HepG2 (cell line): ENCODE measurements around the gene ABCC3. TPM values are rescaled to one million over a fixed set of nuclear protein-coding genes. Genes with fewer than 3 reads are reported as not detected.

Experiments used
- ESRRA ChIP-seq: sonication (generic); formaldehyde crosslinking; IDR thresholded peaks from 2 replicates; pipeline ENCODE4 v1.5.1; 2020; ENCODE audit warnings: mild to moderate bottlenecking, low read depth, missing genetic modification reagents
- HMG20B ChIP-seq: conservative IDR thresholded peaks from 2 replicates; pipeline ENCODE4 v1.6.1; 2016; ENCODE audit warnings: missing genetic modification reagents, missing compliant biosample characterization
- JUND ChIP-seq: sonication (generic); formaldehyde crosslinking; IDR thresholded peaks from 2 replicates; pipeline ENCODE4 v1.8.0; 2022; ENCODE audit warnings: mild to moderate bottlenecking, missing genetic modification reagents
- NKX3-1 ChIP-seq: sonication (generic); formaldehyde crosslinking; IDR thresholded peaks from 2 replicates; pipeline ENCODE4 v1.5.0; 2020; ENCODE audit warnings: missing genetic modification reagents
- POGZ ChIP-seq: sonication (generic); formaldehyde crosslinking; IDR thresholded peaks from 2 replicates; pipeline ENCODE4 v1.4.0; 2020; ENCODE audit warnings: mild to moderate bottlenecking, missing genetic modification reagents
- RAD21 ChIP-seq: fragments of 450-650 bp; formaldehyde crosslinking; IDR thresholded peaks from 2 replicates; pipeline ENCODE4 v1.5.0; 2020; ENCODE audit warnings: mild to moderate bottlenecking
- RFX3 ChIP-seq: IDR thresholded peaks from 2 replicates; pipeline ENCODE4 v1.6.1; 2016; ENCODE audit warnings: missing biosample characterization, missing genetic modification reagents
- SP5 ChIP-seq: IDR thresholded peaks from 2 replicates; pipeline ENCODE4 v1.6.1; 2016; ENCODE audit warnings: low read depth, borderline replicate concordance
- TBL1XR1 ChIP-seq: fragments of 150-350 bp; IDR thresholded peaks from 2 replicates; pipeline ENCODE4 v1.6.1; 2014; ENCODE audit warnings: borderline replicate concordance, low read length; ENCODE audit not compliant: partially characterized antibody
- TCF7L2 ChIP-seq: IDR thresholded peaks from 2 replicates; pipeline ENCODE4 v1.6.1; 2011; ENCODE audit warnings: mild to moderate bottlenecking, low read depth, low read length, moderate library complexity
- ZNF367 ChIP-seq: sonication (generic); formaldehyde crosslinking; IDR thresholded peaks from 2 replicates; pipeline ENCODE4 v1.4.0; 2020; ENCODE audit warnings: missing genetic modification reagents, borderline replicate concordance
- ZNF460 ChIP-seq: sonication (generic); formaldehyde crosslinking; IDR thresholded peaks from 2 replicates; pipeline ENCODE4 v1.5.1; 2020; ENCODE audit warnings: missing genetic modification reagents, mild to moderate bottlenecking, borderline replicate concordance
- ZNF546 ChIP-seq: sonication (generic); formaldehyde crosslinking; conservative IDR thresholded peaks from 2 replicates; pipeline ENCODE4 v1.8.1; 2023; ENCODE audit warnings: mild to moderate bottlenecking, missing genetic modification reagents
- ZNF75D ChIP-seq: sonication (generic); formaldehyde crosslinking; IDR thresholded peaks from 2 replicates; pipeline ENCODE4 v1.8.1; 2023; ENCODE audit warnings: missing genetic modification reagents, mild to moderate bottlenecking, borderline replicate concordance
- polyA plus RNA-seq, 8 experiments: library from polyadenylated mRNA; depleted of rRNA in 3 of 8; stranded (reverse) in 7 of 8; unstranded in 1 of 8; fragments of >200 nt; fragmentation: Illumina TruSeq in 4 of 8; extraction: Trizol in 4 of 8; gene quantifications; 2 replicates each; pipeline versions ENCODE4 v1.2.1 to v1.2.3, GENCODE V29; 2011 to 2016; ENCODE audit warnings: low read depth in 4 of 8, missing spikeins in 1 of 8, mixed read lengths in 1 of 8; ENCODE audit not compliant: insufficient read depth in 1 of 8
- total RNA-seq, 5 experiments: library from RNA; depleted of rRNA; stranded (reverse); fragments of >200 nt; fragmentation: Illumina TruSeq; extraction: Trizol; gene quantifications; 2 replicates each; pipeline ENCODE4 v1.2.3, GENCODE V29; 2016; ENCODE audit warnings: low read depth in 1 of 5
- TF ChIP-seq, protein P1 (sequence below): sonication (generic); formaldehyde crosslinking; IDR thresholded peaks from 2 replicates; pipeline ENCODE4 v1.4.0; 2020; ENCODE audit warnings: missing genetic modification reagents, borderline replicate concordance
- TF ChIP-seq, protein P2 (sequence below): sonication (generic); formaldehyde crosslinking; IDR thresholded peaks from 2 replicates; pipeline ENCODE4 v1.4.0; 2020; ENCODE audit warnings: missing genetic modification reagents
- TF ChIP-seq, protein P3 (sequence below): fragments of 450-650 bp; IDR thresholded peaks from 2 replicates; pipeline ENCODE4 v1.6.1; 2017; ENCODE audit warnings: mild to moderate bottlenecking
- TF ChIP-seq, protein P4 (sequence below): sonication (generic); formaldehyde crosslinking; IDR thresholded peaks from 2 replicates; pipeline ENCODE4 v1.5.1; 2020; ENCODE audit warnings: mild to moderate bottlenecking, missing genetic modification reagents, borderline replicate concordance

Gene ABCC3
- total and polyA plus RNA-seq, 2 of the 13 experiments (the other 11 are each of a cell fraction or from before 2014, with no cell fraction given), result 25.2 to 50.7 TPM

DNA sequence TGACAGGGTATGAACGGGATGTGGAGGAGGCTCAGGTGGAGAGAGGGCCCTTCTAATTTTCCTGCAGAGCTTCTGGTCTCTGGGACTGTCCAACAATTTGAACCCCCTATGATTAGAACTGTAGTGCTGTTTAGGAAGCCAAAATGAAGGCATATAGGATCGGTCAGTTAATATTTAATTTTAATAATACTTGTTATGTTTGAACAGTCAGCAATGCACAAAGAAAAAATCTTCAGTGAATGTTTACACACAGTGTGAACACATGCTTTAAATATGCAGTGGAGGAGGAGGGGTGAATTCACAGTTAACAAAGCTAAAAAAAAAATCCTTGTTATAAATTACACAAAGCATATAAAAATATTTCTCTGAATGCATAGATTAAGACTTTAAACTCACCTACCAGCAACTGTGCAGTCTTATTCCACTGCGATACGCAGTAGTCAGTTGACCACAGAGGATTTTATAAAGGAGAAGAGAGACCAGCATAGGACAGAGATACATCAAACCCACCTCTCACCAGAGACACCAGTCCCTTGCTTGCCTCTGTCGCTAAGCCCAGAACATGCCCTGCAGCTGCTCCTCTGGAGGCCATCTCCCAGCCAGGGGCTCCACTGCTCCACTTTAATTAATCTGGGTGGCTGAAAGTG lies 58.5 kb downstream of the ABCC3 start (continued):
- TF ChIP-seq ESRRA (CRISPR knock-in tag) (no peak), ZNF460 (CRISPR knock-in tag) (no peak), ZNF546 (CRISPR knock-in tag) (no peak), NKX3-1 (CRISPR knock-in tag) (no peak), JUND (CRISPR knock-in tag) (0 out of 2 replicates have a peak, but pooled peaks have one; percentile 37), TBL1XR1 (peak; percentile 60), HMG20B (0 out of 2 replicates have a peak, but pooled peaks have one; percentile 37), ZNF367 (CRISPR knock-in tag) (no peak), RAD21 (CRISPR knock-in tag) (peak; percentile 50; the same call in 1 of the 2 replicates), SP5 (CRISPR knock-in tag) (peak; percentile 49; the same call in 1 of the 2 replicates), POGZ (CRISPR knock-in tag) (no peak), ZNF75D (CRISPR knock-in tag) (no peak), RFX3 (CRISPR knock-in tag) (no peak), TCF7L2 (0 out of 2 replicates have a peak, but pooled peaks have one; percentile 21)
- TF ChIP-seq, protein P1, sequence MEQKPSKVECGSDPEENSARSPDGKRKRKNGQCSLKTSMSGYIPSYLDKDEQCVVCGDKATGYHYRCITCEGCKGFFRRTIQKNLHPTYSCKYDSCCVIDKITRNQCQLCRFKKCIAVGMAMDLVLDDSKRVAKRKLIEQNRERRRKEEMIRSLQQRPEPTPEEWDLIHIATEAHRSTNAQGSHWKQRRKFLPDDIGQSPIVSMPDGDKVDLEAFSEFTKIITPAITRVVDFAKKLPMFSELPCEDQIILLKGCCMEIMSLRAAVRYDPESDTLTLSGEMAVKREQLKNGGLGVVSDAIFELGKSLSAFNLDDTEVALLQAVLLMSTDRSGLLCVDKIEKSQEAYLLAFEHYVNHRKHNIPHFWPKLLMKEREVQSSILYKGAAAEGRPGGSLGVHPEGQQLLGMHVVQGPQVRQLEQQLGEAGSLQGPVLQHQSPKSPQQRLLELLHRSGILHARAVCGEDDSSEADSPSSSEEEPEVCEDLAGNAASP (CRISPR knock-in tag), result peak; percentile 39; the same call in 1 of the 2 replicates
- TF ChIP-seq, protein P2, sequence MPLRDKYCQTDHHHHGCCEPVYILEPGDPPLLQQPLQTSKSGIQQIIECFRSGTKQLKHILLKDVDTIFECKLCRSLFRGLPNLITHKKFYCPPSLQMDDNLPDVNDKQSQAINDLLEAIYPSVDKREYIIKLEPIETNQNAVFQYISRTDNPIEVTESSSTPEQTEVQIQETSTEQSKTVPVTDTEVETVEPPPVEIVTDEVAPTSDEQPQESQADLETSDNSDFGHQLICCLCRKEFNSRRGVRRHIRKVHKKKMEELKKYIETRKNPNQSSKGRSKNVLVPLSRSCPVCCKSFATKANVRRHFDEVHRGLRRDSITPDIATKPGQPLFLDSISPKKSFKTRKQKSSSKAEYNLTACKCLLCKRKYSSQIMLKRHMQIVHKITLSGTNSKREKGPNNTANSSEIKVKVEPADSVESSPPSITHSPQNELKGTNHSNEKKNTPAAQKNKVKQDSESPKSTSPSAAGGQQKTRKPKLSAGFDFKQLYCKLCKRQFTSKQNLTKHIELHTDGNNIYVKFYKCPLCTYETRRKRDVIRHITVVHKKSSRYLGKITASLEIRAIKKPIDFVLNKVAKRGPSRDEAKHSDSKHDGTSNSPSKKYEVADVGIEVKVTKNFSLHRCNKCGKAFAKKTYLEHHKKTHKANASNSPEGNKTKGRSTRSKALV (CRISPR knock-in tag), result no peak
- TF ChIP-seq, protein P3, sequence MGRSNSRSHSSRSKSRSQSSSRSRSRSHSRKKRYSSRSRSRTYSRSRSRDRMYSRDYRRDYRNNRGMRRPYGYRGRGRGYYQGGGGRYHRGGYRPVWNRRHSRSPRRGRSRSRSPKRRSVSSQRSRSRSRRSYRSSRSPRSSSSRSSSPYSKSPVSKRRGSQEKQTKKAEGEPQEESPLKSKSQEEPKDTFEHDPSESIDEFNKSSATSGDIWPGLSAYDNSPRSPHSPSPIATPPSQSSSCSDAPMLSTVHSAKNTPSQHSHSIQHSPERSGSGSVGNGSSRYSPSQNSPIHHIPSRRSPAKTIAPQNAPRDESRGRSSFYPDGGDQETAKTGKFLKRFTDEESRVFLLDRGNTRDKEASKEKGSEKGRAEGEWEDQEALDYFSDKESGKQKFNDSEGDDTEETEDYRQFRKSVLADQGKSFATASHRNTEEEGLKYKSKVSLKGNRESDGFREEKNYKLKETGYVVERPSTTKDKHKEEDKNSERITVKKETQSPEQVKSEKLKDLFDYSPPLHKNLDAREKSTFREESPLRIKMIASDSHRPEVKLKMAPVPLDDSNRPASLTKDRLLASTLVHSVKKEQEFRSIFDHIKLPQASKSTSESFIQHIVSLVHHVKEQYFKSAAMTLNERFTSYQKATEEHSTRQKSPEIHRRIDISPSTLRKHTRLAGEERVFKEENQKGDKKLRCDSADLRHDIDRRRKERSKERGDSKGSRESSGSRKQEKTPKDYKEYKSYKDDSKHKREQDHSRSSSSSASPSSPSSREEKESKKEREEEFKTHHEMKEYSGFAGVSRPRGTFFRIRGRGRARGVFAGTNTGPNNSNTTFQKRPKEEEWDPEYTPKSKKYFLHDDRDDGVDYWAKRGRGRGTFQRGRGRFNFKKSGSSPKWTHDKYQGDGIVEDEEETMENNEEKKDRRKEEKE, result no peak
- TF ChIP-seq, protein P4, sequence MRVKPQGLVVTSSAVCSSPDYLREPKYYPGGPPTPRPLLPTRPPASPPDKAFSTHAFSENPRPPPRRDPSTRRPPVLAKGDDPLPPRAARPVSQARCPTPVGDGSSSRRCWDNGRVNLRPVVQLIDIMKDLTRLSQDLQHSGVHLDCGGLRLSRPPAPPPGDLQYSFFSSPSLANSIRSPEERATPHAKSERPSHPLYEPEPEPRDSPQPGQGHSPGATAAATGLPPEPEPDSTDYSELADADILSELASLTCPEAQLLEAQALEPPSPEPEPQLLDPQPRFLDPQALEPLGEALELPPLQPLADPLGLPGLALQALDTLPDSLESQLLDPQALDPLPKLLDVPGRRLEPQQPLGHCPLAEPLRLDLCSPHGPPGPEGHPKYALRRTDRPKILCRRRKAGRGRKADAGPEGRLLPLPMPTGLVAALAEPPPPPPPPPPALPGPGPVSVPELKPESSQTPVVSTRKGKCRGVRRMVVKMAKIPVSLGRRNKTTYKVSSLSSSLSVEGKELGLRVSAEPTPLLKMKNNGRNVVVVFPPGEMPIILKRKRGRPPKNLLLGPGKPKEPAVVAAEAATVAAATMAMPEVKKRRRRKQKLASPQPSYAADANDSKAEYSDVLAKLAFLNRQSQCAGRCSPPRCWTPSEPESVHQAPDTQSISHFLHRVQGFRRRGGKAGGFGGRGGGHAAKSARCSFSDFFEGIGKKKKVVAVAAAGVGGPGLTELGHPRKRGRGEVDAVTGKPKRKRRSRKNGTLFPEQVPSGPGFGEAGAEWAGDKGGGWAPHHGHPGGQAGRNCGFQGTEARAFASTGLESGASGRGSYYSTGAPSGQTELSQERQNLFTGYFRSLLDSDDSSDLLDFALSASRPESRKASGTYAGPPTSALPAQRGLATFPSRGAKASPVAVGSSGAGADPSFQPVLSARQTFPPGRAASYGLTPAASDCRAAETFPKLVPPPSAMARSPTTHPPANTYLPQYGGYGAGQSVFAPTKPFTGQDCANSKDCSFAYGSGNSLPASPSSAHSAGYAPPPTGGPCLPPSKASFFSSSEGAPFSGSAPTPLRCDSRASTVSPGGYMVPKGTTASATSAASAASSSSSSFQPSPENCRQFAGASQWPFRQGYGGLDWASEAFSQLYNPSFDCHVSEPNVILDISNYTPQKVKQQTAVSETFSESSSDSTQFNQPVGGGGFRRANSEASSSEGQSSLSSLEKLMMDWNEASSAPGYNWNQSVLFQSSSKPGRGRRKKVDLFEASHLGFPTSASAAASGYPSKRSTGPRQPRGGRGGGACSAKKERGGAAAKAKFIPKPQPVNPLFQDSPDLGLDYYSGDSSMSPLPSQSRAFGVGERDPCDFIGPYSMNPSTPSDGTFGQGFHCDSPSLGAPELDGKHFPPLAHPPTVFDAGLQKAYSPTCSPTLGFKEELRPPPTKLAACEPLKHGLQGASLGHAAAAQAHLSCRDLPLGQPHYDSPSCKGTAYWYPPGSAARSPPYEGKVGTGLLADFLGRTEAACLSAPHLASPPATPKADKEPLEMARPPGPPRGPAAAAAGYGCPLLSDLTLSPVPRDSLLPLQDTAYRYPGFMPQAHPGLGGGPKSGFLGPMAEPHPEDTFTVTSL (CRISPR knock-in tag), result no peak; the same call in 1 of the 2 replicates
